NK-92 (cell line): ENCODE measurements around the gene KLHL3.

ENCODE experiments used
- DNase-seq: peaks from one replicate; lab custom pipeline; 2025; ENCODE audit not compliant: unreplicated experiment; lab: John Stamatoyannopoulos, UW

KLHL3 gene

GRCh38 chr5:137584262-137584661 is 151.6 kb downstream of the KLHL3 start:
- DNase-seq, result no peak

- no peak for DNase-seq
These were observed 152.8 kb downstream of the KLHL3 start for GRCh38 chr5:137583129-137583528.

- DNase-seq, result no peak
These were observed 153.7 kb downstream of the KLHL3 start for GRCh38 chr5:137582218-137582617.

- no peak for DNase-seq
These were observed 154.1 kb downstream of the KLHL3 start for GRCh38 chr5:137581776-137582175.

- no peak for DNase-seq
These were observed 155.9 kb downstream of the KLHL3 start for GRCh38 chr5:137580030-137580429.

GRCh38 chr5:137575847-137576246 is 160.0 kb downstream of the KLHL3 start:
- no peak for DNase-seq

- no peak for DNase-seq
These were observed 160.7 kb downstream of the KLHL3 start for GRCh38 chr5:137575211-137575610.

- no peak for DNase-seq
These were observed 162.5 kb downstream of the KLHL3 start for GRCh38 chr5:137573376-137573775.

- DNase-seq, result no peak
These were observed 163.7 kb downstream of the KLHL3 start for GRCh38 chr5:137572042-137572695.

GRCh38 chr5:137570070-137570469 is 165.8 kb downstream of the KLHL3 start:
- DNase-seq, result no peak
